LNCAP (cell line): ENCODE measurements around the gene YPEL3.

Experiments
- TF ChIP-seq, protein P1 (sequence below): fragments of 450-650 bp; IDR thresholded peaks from 2 replicates; pipeline ENCODE4 v1.5.1; 2017; ENCODE audit warnings: mild to moderate bottlenecking

Gene YPEL3

DNA sequence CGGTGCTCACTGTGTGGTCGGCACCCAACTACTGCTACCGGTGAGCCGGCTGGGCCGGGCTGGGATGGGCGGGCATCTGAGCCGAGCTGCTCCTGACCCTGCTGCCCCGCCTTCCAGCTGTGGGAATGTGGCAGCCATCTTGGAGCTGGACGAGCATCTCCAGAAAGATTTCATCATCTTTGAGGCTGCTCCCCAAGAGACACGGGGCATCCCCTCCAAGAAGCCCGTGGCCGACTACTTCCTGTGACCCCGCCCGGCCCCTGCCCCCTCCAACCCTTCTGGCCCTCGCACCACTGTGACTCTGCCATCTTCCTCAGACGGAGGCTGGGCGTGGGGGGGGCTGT is 11.2 kb downstream of the YPEL3 start:
- TF ChIP-seq, protein P1, sequence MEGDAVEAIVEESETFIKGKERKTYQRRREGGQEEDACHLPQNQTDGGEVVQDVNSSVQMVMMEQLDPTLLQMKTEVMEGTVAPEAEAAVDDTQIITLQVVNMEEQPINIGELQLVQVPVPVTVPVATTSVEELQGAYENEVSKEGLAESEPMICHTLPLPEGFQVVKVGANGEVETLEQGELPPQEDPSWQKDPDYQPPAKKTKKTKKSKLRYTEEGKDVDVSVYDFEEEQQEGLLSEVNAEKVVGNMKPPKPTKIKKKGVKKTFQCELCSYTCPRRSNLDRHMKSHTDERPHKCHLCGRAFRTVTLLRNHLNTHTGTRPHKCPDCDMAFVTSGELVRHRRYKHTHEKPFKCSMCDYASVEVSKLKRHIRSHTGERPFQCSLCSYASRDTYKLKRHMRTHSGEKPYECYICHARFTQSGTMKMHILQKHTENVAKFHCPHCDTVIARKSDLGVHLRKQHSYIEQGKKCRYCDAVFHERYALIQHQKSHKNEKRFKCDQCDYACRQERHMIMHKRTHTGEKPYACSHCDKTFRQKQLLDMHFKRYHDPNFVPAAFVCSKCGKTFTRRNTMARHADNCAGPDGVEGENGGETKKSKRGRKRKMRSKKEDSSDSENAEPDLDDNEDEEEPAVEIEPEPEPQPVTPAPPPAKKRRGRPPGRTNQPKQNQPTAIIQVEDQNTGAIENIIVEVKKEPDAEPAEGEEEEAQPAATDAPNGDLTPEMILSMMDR = no peak

- TF ChIP-seq, protein P1 = no peak
Observed at GRCh38 chr16:30084096-30084815, 11.8 kb downstream of the YPEL3 start.

DNA sequence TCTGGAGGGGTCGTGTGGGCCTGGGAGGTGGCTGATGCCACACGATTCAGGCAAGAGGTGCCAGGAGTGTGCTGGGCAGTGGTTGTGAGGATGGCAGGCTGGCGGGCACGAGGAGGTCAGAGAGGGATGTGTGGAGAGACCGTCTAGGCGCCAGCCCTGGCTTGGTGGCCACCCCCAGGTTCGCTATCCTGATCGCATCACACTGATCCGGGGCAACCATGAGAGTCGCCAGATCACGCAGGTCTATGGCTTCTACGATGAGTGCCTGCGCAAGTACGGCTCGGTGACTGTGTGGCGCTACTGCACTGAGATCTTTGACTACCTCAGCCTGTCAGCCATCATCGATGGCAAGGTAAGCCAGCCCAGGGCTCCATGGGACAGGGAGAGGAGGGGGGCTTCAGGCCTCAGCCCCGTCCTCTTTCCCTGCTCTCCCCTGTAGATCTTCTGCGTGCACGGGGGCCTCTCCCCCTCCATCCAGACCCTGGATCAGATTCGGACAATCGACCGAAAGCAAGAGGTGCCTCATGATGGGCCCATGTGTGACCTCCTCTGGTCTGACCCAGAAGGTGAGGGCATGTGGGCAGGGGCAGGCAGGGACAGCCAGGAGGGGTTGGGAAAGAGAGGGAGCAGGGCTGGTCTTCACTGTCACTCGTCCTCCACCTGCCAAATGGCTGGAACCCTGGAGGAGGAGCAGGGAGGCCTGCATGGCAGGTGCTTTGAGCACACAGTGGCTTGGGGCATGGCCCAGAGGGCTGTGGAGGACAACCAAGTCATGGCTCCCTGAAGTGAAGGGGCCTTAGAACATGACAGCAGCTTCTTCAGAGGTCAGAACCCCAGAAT is 12.6 kb downstream of the YPEL3 start:
- TF ChIP-seq, protein P1 = no peak

GRCh38 chr16:30082545-30083090 is 13.4 kb downstream of the YPEL3 start:
- TF ChIP-seq, protein P1 = peak; percentile 21; the same call in 1 of the 2 replicates

GRCh38 chr16:30079480-30079879 is 16.5 kb downstream of the YPEL3 start:
- TF ChIP-seq, protein P1 = no peak

DNA sequence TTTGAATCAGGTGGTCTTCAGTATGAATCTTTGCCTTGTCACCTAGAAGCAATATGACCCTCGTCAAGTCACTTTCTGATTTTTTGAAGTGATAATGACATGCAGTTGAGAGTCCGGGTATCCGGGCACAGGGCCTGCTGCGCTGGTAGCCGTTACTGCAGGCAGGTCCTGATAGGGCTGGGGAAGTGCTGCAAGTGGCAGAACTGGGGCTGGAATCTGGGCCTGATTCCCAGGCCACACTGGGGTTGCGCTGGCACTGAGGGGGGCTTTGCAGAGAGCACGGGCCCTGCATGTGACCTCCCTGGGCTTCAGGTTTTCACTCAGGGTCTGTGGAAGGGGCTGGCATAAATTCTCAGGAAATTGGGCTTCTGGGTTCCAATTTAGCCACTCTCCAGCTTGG is 17.3 kb downstream of the YPEL3 start:
- TF ChIP-seq, protein P1 = no peak

DNA sequence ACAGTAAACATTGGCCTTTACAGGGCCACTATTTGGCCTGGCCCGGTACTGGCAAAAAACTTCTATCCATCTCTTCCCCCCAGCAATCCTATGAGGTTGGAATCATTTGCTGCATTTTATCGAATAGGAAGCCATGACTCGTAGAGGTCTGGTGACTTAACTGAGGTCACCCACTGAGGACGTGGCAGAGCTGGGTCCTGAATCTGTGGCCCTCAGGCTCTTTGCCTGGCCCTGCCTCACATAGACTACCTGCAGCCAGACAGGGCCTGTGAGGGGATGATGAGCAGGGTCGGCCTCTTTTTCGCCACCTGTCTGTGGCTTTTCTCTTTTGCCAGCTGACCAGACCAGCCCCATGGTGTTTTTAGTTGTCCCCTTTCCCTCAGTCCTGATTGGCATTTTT is 18.4 kb downstream of the YPEL3 start:
- TF ChIP-seq, protein P1 = no peak
